Activated CD8-positive, alpha-beta memory T cell treated with anti-CD3 and anti-CD28 coated beads for 48 hours (primary cell): ENCODE measurements around the gene FBXO34.

Source experiments
- DNase-seq, 3 experiments: peaks; one replicate each; pipeline ENCODE4 v3.0.0-alpha.2; 2020; ENCODE audit warnings: low read depth in 2 of 3, low spot score in 2 of 3

FBXO34 gene

DNA sequence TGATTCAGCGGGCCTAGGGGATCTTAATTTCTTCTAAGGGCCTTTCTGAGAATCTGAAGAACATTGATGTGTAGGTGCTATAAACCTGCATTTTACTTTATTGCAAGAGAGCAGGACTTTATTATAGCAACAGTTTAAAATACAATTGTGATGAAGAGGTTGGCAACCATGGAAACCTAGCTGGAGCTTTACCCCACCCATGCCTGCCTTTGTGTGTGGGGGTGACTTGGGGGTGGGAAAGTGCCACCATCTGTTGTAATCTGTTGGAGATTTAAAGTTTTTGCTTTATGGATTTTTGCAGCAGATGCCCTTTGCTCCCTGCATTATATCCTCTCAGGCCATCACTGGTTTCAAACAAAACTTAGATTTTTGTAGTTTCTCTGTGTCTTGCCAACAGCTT, 75.8 kb downstream of the FBXO34 start:
- no peak for DNase-seq

DNA sequence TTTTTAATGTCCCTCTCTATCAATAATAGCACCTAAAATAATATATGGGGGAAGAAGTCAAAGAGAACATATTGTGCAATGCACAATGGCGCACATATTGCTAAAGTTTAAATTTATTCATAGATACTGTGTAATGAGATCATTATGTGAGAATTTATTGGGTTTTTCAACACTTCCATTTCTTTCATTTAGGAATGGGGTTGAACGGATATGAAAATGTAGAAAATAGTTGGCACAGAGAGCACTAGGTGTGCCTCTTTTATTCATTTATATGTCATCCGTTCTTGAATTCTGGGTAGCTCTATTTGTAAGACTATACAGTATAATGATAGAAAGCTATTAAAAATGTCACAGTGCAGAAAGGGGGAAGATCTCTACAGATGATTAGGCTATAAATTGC, 76.5 kb downstream of the FBXO34 start:
- no peak for DNase-seq

DNA sequence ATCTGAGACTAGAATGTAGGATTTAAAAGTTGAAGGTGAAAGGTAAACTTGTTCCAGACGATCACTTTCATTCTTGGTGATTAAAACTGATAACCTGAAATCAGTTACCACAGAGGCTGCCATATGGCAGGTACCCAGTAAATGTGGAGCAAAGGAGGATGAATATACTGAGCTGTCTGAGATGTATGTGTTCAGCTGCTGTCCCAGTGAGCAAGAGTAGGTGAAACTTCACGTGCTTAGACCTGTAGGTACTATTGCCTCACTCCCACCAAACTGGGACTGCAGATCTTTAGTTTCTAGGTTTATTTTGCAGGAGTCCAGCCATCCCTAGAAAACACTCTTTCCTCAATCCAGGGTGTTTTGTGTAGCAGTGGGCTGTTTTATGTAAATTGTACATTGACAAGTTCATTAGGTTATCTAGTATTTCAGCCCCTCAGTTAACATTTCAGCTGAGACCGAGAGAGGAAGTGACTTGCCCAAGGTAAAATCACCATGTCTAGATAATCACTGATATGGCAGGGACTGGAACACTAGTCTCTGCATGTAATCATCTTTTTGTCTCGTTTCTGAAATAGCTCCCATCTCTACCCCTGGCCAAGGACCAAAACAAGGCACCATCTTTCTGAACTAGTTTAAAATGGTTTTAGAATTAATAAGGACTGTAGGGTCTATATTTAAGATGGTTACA, 77.7 kb downstream of the FBXO34 start:
- DNase-seq, result no peak

DNA sequence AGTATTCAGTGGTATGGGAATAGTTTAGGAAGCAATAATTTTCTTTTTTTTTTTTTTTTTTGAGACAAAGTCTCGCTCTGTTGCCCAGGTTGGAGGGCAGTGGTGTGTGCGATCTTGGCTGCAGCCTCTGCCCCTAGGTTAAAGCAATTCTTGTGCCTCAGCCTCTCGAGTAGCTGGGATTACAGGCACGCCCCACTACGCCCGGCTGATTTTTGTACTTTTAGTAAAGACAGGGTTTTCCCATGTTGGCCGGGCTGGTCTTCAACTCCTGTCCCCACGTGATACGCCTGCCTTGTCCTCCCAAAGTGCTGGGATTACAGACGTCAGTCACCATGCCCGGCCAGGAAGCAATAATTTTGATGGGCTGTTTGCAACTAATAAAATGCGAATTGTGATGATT, 78.3 kb downstream of the FBXO34 start:
- no peak for DNase-seq

DNA sequence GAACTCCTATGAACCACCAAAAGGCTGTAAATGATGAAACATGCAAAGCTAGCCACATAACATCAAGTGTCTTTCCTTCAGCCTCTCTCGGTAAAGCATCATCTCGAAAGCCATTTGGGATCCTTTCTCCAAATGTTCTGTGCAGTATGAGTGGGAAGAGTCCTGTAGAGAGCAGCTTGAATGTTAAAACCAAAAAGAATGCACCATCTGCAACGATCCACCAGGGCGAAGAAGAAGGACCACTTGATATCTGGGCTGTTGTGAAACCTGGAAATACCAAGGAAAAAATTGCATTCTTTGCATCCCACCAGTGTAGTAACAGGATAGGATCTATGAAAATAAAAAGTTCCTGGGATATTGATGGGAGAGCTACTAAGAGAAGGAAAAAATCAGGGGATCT, 79.2 kb downstream of the FBXO34 start:
- no peak for DNase-seq

DNA sequence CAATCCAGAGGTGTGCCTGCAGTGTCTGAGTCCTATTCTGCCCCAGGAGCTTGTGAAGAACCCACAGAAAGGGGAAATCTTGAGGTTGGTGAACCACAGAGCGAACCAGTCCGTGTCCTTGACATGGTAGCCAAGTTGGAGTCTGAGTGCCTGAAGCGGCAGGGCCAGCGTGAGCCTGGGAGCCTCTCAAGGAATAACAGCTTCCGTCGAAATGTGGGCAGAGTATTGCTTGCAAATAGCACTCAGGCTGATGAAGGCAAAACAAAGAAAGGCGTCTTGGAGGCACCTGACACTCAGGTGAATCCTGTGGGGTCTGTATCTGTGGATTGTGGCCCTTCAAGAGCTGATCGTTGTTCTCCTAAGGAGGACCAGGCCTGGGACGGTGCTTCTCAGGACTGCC, 79.9 kb downstream of the FBXO34 start:
- DNase-seq, result no peak

DNA sequence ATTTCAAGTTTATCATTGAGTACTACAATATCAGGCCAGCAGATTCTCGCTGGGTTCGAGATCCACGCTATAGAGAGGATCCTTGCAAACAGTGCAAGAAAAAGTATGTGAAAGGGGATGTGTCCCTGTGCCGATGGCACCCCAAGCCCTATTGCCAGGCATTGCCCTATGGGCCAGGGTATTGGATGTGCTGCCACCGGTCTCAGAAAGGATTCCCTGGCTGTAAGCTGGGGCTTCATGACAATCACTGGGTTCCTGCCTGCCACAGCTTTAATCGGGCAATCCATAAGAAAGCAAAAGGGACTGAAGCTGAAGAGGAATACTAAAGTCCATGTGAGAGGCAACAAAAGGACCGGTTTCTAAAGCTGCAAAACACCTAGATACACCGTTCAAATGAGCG, 81.0 kb downstream of the FBXO34 start:
- DNase-seq, result no peak

DNA sequence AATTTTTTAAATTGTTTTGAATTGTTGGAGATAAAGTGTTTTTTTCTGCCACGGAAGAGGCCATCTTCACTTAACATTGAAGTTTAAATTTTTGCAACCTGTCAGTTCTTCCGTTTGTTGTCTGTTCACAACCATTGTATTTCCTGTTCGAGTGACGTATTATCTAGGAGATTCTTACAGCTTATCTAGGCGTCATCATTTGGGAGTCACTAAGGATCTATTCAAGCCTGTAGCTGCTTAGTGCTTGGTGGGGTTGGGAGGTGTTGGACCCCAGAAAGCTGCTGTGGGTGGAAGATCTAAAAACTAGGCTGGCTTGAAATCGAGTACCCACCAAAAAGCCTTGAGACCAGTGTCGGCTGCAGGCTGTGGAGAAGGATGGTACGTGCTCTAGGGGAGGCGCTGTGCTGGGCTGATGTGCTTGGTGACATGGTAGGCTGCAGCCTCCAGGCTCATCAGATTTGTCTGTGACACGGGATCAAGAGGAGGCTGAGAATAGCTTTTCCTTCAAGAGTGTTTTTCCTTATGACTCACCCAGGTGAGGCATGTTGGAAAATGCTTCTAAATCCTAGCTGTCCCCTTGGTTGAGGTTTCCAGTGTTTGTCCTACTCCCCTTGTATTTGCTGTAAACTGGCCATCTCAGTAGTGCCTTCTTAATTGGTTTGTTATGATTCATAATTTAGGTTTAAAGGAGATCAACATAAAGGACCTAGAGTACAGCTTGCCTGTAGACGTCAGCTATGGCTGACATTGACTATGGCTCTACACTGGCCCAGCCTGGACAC, 82.7 kb downstream of the FBXO34 start:
- DNase-seq, result no peak

DNA sequence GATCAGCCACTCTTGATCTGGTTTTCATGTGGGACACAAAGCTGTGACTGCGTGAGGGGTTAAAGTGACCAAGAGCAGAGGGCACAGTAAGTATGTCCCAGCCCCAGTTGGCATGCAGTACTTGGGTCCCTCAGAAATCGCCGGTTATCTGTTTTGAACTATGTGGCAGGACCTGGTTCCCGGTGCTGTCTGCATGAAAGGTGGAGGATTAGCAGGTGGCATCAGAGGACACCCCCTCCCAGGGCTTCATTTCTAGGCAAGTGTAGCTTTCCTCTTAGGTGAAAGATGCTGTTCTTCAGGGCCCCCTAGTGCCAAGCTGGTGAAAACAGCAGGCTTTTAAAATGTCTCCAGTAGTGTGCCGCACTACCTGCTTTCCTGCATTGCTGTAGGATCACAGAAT, 83.3 kb downstream of the FBXO34 start:
- DNase-seq, result no peak

DNA sequence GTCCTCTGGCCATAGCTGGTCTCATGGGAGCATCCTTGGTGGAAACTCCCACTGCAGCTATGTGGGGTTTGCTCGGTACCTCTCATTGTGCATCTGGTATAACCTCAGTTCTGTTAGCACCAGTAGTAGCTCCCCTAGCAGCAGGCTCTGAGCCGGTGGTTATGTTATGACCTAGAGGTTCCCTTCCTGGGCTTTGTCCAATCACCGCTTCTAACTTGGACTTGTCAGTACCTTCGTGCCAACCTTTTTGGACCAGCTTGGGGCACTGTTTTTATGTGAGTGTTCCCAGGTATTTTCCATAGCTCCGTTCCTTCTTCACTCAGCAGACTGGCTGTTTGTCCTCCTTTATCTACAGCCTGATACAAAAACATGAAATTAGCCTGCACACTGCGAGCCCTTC, 84.7 kb downstream of the FBXO34 start:
- DNase-seq, result no peak

DNA sequence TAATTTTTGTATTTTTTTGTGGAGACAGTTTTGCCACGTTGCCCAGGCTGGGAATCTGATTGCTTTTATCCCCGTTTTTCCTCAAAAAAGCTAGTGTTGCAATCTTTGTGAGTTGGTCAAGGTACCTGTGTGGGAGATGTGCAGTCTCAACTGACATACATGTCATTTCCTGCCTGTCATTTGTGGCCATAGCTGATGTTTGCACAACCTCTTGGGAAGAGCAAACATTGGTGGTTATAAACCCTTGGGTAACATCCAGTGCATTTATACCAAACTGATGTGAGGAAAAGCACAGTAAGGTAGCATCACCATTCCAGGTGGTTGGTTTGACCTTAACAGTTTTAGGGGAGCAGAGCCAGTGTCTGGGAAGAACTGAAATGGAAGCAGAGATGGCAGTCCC, 85.7 kb downstream of the FBXO34 start:
- DNase-seq, result no peak

DNA sequence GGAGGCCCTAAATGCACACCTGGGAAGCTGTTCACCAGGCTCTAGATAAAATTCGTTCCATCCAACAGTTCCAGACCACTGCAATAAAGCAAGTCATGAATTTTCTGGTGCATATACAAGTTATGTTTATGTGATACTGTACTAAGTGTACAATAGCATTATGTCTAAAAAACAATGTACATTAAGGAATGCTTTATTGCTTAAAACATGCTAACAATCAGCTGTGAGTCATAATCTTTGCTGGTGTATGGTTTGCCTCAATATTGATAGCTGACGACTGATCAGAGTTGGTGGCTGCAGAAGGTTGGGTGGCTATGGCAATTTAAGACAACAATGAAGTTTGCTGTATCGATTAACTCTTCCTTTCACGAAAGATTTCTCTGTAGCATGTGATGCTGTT, 88.1 kb downstream of the FBXO34 start:
- no peak for DNase-seq

DNA sequence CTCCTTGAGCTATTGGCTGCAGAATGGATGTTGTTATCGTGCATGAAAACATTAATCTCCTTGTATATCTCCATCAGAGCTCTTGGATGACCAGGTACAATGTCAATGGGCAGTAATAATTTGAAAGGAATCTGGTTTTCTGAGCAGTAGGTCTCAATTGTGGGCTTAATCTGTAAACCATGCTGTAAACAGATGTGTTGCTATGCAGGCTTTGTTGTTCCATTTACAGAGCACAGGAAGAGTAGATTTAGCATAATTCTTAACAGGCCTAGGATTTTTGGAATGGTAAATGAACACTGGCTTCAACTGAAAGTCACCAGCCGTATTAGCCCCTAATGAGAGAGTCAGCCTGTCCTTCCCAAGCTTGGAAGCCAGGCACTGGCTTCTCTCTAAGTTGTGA, 90.0 kb downstream of the FBXO34 start:
- DNase-seq, result no peak

DNA sequence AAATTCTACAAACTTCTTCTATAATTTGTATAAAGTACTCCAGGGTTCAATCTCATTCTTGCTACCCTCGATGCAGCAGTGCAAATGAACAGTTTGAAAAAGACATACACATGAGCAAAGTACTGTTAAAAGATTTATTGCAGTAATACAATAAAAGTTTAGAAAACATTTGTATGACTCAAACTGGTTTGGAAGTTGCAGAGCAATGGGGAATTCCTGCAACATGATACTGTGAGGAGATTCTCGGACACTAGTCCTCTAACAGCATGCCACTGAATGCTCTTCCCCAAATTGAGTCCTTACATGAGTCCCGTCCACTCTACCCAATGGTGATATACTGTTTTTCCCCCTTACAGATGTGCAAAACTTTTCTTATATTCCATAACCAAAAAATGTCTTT, 95.0 kb downstream of the FBXO34 start:
- DNase-seq, result no peak

DNA sequence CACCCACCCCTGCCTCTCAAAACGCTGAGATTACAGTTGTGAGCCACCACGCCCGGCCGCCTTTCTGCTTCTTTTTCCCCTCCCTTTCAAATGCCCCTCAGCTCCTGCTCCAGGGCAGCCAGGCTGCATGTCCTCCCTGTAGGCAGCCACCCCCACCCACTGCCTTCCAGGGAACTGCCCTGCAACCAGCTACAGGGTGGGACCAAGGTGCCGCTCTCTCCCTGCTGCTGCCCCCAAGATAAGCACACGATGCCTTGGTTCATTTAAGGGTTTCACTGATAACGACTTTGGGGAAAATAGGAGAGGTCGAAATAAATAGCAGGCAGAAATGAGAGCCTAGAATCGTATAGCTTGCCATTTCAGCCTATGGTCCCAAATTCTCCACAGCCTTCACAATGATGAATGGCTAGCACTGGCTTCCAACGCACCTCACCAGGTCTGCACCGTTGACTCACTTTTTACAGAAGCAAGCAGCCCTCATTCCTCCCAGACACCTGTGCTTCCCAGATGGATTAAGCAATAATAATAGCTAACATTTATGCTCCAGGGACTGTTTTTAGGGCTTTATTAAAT, 99.7 kb downstream of the FBXO34 start:
- no peak for DNase-seq

DNA sequence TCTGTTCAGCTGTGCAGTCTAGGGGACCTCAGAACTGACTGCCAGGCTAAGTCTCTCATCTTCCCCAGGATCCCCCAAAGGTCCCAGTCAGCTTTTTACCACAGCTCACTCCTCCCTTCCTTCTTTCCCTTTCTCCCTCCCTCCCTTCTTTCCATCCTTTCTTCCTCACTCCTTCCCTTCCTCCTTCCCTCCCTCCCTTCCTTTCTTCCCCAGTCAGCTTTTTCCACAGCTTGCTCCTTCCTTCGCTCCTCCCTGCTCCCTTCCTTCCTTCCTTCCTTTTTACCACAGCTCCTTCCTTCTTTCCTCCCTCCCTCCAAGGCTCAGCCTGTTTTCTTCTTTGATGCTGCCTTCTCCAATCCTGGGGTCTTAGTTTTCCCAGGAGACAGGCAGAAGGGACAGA, 101.2 kb downstream of the FBXO34 start:
- DNase-seq, result no peak

DNA sequence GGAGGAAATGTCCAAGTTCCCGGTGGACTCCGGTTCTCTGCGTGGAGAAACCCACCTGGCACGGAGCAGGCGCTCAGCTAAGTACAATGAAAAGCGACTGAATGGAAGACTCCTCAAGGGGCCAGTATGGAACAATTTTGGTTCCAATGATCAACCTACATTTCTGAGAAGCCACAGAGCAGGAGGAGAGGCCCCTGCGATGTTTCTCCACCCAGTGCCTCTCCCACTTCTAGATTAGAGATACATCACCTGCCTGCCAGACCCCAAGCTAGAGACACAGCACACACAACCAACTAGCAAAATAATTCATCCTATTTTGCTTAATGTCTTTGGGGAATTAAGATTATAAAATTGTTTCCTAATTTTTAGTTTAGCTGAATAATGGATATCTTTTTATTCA, 101.6 kb downstream of the FBXO34 start:
- no peak for DNase-seq

DNA sequence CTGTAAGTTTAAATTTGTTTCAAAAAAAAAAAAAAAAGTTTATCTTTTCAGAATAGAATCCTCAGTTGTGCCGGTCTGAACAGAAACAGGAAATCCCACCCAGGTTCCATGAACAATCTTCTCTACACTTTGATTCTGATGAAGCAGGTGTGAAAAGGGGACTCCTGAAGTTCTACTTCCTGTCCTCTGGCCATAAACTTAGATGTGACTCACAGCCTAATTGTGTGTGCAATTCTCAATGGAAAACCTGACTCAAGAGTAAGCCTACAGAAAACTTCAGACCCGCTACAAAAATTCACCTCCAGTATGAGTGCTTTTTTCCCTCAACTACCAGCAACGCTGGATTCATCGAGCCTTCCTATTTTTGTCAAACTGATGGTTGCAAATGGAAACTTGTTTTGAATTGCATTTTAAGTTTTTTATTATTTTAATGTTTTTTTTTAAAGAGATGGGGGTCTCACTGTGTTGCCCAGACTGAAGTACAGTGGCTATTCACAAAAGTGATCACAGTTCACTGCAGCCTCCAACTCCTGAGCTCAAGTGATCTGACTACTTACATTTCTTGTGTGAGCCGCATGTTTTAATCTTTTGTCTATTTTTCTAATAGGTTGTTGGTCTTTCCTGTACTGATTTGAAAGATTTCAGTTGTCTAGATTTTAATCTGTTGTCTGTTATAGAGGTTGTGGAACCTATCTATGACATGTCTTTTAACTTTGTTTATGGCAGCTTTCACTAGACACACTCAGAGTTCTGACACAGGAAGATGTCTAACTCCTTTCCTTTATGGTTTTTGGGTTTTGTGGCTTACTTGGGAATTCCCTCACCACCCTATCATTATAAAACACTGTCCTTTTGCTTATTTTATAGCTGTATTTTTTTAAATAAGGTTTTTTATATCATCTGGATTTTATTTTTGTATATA, 102.8 kb downstream of the FBXO34 start:
- no peak for DNase-seq

DNA sequence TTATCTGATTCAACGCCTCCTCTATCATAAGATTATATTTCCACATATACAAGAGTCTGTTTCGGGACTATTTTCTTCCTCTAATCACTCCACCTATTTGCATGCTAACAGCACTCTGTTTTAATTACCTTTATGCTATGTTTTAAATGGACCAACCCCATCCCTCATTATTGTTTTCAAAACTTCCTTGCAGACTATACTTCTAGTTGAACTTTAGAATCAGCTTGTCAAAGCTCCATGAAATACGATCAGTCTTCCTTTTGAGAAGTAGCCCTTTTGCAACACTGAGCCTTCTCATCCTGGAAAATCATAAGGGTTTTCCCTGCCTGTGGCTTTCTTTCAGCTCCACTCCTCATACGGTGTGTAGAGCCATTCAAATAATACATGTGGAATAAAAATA, 103.5 kb downstream of the FBXO34 start:
- DNase-seq, result no peak

DNA sequence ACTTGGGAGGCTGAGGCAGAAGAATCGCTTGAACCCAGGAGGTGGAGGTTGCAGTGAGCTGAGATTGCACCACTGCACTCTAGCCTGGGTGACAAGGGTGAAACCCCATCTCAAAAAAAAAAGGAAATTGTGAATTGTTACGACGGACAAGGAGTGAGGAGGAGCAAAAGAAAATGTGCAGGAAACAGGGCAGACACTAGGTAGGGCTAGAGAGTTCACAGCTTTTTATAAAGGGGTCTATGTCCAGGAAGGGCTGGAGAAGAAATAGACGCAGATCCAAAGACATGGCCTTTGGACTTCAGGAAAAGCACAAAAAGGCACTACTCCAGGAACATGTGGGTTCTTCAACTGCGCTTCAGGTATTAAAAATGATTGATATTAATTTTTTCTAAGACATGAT, 106.0 kb downstream of the FBXO34 start:
- DNase-seq, result no peak

DNA sequence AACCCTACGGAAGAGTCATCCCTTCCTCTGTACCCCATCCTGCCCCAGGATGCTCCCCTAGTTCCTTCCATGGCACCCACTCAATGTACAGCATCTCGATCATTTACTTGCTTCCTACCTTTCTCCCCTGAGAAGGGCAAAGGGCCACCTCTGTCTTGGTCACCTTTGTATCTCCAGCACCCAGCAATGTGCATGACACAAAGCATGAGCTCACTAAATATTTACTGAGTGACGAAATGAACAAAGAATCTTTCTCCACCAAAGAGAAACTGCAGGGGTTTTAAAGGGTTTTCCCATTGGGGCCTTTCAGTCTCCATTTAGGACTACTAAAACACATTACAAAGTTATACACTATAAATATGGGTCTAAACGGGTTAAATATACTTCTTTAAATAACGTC, 109.8 kb downstream of the FBXO34 start:
- no peak for DNase-seq

DNA sequence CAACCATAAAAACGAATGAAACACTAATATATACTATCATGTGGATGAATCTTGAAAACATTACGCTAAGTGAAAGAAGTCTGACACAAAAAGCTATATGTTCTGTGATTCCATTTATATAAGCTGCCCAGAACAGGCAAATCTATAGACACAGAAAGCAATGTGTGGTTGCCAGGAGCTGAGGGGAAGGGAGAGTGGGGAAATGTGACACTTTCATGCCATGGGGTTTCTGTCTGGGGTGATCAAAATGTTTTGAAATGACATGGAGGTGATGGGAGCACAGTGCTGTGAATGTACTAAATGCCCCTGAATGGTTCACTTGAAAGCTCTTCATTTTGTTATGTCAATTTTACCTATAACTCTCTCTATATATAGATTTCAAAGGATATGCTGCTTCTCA, 110.3 kb downstream of the FBXO34 start:
- DNase-seq, result no peak
